Measurements from ENCODE around the gene NUP210. TPM values are rescaled to one million over a fixed set of nuclear protein-coding genes. Genes with fewer than 3 reads are reported as not detected.

The NUP210 gene
- total and polyA plus RNA-seq, 2 of the 13 experiments (the other 11 are each of a cell fraction or from before 2014, with no cell fraction given): 31.6 to 35.2 TPM

DNA sequence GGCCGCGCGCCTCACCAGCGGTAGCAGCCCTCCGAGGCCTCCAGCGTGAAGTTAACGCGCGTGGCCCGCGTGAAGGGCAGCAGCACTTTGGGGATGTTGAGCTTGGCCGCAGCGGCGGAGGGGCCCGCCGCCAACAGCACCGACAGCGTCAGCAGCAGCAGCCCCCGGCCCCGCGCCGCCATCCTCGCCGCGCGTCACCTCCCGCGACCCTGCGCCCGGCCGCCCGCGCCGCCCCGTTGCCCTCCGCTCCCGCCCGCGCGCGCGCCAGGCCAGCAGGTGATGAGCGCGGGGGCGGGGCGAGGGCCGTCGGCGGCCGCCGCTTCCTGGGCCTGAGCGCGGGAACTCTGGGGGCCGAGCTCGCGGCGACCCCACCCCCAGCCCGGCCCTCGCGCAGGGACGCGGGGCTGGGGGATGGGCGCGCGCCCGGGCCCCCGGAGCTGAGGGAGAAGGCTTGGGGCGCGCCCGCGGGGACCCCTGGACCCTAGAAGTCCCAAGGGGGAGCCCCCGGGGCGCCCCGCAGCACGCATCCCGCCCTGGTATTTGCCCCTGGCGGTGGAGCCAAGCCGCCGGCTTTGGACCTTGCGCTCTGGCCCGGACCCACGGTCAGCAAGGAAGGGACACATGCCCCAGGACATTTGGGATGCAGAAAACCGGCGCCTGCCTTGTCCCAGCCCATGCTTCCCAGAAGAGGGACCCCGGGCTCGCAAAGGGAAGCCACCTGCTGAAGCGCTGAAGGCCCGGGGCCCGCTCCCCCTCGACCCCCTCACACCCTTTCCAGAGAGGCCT lies at the start of gene NUP210 (continued):
- TF ChIP-seq, protein P1, sequence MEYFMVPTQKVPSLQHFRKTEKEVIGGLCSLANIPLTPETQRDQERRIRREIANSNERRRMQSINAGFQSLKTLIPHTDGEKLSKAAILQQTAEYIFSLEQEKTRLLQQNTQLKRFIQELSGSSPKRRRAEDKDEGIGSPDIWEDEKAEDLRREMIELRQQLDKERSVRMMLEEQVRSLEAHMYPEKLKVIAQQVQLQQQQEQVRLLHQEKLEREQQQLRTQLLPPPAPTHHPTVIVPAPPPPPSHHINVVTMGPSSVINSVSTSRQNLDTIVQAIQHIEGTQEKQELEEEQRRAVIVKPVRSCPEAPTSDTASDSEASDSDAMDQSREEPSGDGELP (IDR thresholded peaks at IDR 0.05; ENCODE audit: borderline replicate concordance, low read depth): no peak; the same call in 1 of the 2 replicates
- TF ChIP-seq CC2D1A (CRISPR knock-in tag; IDR thresholded peaks at IDR 0.05): no peak
- TF ChIP-seq GZF1 (CRISPR knock-in tag; IDR thresholded peaks at IDR 0.05): no peak
- TF ChIP-seq, protein P2, sequence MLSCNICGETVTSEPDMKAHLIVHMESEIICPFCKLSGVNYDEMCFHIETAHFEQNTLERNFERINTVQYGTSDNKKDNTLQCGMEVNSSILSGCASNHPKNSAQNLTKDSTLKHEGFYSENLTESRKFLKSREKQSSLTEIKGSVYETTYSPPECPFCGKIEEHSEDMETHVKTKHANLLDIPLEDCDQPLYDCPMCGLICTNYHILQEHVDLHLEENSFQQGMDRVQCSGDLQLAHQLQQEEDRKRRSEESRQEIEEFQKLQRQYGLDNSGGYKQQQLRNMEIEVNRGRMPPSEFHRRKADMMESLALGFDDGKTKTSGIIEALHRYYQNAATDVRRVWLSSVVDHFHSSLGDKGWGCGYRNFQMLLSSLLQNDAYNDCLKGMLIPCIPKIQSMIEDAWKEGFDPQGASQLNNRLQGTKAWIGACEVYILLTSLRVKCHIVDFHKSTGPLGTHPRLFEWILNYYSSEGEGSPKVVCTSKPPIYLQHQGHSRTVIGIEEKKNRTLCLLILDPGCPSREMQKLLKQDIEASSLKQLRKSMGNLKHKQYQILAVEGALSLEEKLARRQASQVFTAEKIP (CRISPR knock-in tag; IDR thresholded peaks at IDR 0.05; ENCODE audit: borderline replicate concordance): no peak
- TF ChIP-seq RXRA (CRISPR knock-in tag; IDR thresholded peaks at IDR 0.05): no peak
- TF ChIP-seq TAF15 (IDR thresholded peaks at IDR 0.05; ENCODE audit: low read depth, low read length, poor library complexity, severe bottlenecking): no peak
- TF ChIP-seq HIVEP1 (CRISPR knock-in tag; IDR thresholded peaks at IDR 0.05): peak; percentile 13; the same call in 1 of the 2 replicates
- TF ChIP-seq FOXK2 (IDR thresholded peaks at IDR 0.05): no peak
- TF ChIP-seq, protein P3, sequence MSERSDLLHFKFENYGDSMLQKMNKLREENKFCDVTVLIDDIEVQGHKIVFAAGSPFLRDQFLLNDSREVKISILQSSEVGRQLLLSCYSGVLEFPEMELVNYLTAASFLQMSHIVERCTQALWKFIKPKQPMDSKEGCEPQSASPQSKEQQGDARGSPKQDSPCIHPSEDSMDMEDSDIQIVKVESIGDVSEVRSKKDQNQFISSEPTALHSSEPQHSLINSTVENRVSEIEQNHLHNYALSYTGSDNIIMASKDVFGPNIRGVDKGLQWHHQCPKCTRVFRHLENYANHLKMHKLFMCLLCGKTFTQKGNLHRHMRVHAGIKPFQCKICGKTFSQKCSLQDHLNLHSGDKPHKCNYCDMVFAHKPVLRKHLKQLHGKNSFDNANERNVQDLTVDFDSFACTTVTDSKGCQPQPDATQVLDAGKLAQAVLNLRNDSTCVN (CRISPR knock-in tag; IDR thresholded peaks at IDR 0.05; ENCODE audit: borderline replicate concordance): no peak
- TF ChIP-seq MAF1 (CRISPR knock-in tag; IDR thresholded peaks at IDR 0.05; ENCODE audit: borderline replicate concordance): no peak; the same call in 1 of the 2 replicates
- 0 out of 2 replicates have a peak, but pooled peaks have one; percentile 36 for TF ChIP-seq ZNF331 (CRISPR knock-in tag; IDR thresholded peaks at IDR 0.05)
- TF ChIP-seq TAF1 (CRISPR knock-in tag; IDR thresholded peaks at IDR 0.05): no peak
- TF ChIP-seq MXD4 (CRISPR knock-in tag; IDR thresholded peaks at IDR 0.05): no peak; the same call in 1 of the 2 replicates
- TF ChIP-seq, protein P4, sequence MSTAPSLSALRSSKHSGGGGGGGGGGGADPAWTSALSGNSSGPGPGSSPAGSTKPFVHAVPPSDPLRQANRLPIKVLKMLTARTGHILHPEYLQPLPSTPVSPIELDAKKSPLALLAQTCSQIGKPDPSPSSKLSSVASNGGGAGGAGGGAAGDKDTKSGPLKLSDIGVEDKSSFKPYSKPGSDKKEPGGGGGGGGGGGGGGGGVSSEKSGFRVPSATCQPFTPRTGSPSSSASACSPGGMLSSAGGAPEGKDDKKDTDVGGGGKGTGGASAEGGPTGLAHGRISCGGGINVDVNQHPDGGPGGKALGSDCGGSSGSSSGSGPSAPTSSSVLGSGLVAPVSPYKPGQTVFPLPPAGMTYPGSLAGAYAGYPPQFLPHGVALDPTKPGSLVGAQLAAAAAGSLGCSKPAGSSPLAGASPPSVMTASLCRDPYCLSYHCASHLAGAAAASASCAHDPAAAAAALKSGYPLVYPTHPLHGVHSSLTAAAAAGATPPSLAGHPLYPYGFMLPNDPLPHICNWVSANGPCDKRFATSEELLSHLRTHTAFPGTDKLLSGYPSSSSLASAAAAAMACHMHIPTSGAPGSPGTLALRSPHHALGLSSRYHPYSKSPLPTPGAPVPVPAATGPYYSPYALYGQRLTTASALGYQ (CRISPR knock-in tag; IDR thresholded peaks at IDR 0.05): no peak
- TF ChIP-seq, protein P5, sequence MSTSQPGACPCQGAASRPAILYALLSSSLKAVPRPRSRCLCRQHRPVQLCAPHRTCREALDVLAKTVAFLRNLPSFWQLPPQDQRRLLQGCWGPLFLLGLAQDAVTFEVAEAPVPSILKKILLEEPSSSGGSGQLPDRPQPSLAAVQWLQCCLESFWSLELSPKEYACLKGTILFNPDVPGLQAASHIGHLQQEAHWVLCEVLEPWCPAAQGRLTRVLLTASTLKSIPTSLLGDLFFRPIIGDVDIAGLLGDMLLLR (CRISPR knock-in tag; IDR thresholded peaks at IDR 0.05): no peak
- TF ChIP-seq SCMH1 (CRISPR knock-in tag; IDR thresholded peaks at IDR 0.05; ENCODE audit: borderline replicate concordance): no peak
- no peak for TF ChIP-seq ZNF570 (CRISPR knock-in tag; IDR thresholded peaks at IDR 0.05; ENCODE audit: borderline replicate concordance)
- peak; percentile 17; the same call in 1 of the 2 replicates for TF ChIP-seq RXRB (CRISPR knock-in tag; IDR thresholded peaks at IDR 0.05; ENCODE audit: borderline replicate concordance)
- TF ChIP-seq ARHGAP35 (CRISPR knock-in tag; IDR thresholded peaks at IDR 0.05; ENCODE audit: borderline replicate concordance): no peak
- TF ChIP-seq, protein P6, sequence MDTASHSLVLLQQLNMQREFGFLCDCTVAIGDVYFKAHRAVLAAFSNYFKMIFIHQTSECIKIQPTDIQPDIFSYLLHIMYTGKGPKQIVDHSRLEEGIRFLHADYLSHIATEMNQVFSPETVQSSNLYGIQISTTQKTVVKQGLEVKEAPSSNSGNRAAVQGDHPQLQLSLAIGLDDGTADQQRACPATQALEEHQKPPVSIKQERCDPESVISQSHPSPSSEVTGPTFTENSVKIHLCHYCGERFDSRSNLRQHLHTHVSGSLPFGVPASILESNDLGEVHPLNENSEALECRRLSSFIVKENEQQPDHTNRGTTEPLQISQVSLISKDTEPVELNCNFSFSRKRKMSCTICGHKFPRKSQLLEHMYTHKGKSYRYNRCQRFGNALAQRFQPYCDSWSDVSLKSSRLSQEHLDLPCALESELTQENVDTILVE (CRISPR knock-in tag; IDR thresholded peaks at IDR 0.05): no peak

All from HepG2 (cell line).